G401 (cell line): ENCODE results near the gene NRG3. TPM values are rescaled to one million over a fixed set of nuclear protein-coding genes. Genes with fewer than 3 reads are reported as not detected.

Source experiments
- DNase-seq: peaks from one replicate; pipeline ENCODE4 v3.0.0-alpha.2; 2015; ENCODE audit warnings: low spot score
- in situ Hi-C: cut with HindIII; loops from 2 replicates; pipeline ENCODE4 v1.10.0; 2016; ENCODE audit warnings: low sequenced_read_pairs, mixed read lengths
- total RNA-seq: library from RNA; depleted of rRNA; stranded (reverse); fragments of >200 nt; shearing (Covaris generic); gene quantifications from 2 replicates; pipeline ENCODE4 v1.2.3, GENCODE V29; 2014

The NRG3 gene
- total RNA-seq, 1 experiment from 2014 or later = not detected

DNA sequence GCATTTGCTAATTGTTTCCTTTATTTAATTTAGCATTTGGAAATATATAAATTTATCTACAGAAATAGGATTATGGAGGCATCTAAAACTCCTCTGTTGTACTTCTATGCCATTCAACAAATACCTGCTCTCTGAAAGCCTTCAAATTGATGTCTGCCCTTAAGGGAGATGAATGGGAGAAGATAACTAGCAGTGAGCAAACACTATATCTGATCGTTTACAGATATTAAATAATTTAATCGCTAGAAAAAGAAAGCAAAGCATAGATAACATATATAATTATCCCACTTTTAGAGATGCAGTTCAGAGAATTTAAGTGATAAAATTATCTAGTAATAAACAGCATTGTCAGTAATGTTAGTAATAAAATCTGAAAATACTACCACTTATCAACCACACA, 524.9 kb downstream of the NRG3 start:
- in situ Hi-C loops = no loop called here
- DNase-seq = no peak

DNA sequence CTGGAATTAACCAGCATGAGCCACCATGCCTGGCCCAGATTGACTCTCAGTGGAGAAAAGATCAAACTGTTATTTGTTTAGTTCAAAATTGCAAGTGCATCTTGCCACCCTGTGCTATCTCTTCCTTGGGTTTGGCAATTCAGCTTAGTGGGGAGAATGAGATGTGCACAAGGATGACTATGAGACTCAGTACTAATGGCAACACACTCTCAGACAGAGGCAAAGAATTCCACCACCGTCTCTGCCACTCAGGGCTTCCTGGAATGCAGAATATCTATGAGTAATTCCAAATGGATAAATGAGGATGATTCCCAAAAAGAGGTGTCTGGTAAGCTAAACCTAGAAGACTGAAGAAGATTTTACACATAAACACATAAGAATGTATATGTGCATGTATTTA, 525.8 kb downstream of the NRG3 start:
- in situ Hi-C loops = no loop called here
- DNase-seq = no peak

DNA sequence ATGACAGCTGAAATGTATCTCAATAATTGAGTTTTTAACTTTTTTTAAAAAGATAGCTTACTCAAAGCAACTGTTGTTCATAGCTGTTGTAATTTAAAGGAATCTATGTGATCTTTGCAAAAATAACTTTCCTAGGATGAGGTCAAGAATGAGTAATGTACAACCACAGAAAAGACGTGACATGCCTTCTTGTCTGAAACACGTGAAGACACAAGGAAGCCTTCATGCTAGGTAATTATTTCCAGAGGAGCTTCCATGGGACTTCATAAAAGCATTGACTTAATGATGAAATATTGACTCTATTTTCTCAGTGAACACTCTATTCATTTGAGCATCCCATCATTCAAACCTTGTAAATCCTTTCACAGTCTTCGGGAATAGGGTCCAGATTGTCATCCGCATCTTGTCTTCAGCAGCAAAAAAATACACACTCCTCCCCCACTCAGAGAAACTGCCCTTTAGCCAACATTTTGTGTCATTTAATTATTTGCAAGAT, 528.0 kb downstream of the NRG3 start:
- in situ Hi-C loops = no loop called here
- DNase-seq = no peak

DNA sequence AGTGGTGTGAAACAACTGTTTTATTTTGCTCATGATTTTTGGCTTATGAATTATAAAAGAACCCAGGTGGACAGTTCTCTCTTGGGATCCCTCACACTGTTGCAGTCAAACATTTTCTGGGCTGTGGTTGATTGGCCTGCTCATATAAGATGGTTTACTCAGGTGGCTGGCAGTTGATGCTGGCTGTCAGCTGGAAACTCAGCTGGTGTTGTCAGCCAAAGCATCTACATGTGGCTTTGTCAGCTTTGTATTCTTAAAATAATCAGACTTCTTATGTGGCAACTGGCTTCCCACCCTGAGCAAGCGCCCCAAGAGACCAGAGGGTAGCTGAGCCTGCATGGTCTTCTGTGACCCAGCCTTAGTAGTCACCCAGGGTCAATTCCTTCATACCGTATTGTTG, 534.7 kb downstream of the NRG3 start:
- DNase-seq = no peak
- in situ Hi-C loops = no loop called here

DNA sequence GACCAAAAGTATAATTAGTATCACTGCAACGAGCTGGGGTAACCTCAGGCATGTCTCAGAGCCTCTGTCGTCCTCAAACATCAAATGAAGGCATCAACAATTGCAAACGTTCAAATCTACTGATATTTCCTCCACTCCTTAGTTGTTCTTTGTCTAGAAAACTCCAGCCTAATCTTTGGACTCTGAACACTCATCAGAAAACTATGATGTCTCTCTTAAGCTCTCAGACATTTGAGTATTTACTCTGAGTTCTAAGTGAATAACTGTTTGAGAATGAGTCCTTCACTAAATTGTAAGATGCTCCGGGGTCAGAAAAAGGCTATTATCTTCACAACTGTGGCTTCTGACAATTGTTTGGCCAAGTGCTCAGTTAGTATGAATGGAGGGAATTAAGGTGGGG, 536.4 kb downstream of the NRG3 start:
- in situ Hi-C loops = no loop called here
- DNase-seq = no peak

DNA sequence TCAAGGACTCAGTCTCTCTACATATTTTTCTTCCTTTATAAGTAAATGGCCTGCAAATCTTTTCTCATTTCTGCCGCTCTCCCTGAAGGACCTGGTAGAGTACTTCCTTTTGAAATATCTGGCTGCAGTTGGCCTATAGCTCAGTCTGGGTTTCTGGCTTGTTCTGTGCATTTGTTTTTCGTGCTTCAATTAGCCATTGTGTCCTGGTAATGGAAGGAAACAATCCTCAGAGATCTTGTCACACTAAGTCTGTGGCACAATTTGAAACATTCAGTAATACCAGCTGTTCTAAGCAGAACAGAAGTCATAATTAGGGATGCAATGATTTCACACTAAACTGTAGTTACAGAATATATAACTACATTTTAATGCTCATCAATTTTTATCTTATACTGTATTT, 545.0 kb downstream of the NRG3 start:
- in situ Hi-C loops = no loop called here
- peak; percentile 2 for DNase-seq

DNA sequence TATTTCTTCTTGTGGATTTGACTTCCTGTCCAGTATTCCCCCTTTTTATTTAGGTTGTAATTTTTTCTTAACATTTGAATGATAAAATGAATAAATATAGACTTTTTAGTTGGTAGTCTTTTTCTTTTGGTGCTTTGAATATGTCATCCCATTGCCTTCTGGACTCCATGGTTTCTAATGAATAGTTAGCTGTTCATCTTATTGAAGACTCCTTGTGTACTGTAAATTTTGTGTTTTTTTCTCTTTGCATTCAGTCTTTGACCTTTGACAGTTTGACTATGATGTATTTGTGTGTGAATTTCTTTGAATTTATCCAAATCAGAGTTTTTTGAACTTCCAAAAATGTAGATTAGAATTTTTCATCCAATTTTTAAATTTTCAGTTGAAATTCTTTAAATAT, 554.3 kb downstream of the NRG3 start:
- DNase-seq = no peak
- in situ Hi-C loops = no loop called here

DNA sequence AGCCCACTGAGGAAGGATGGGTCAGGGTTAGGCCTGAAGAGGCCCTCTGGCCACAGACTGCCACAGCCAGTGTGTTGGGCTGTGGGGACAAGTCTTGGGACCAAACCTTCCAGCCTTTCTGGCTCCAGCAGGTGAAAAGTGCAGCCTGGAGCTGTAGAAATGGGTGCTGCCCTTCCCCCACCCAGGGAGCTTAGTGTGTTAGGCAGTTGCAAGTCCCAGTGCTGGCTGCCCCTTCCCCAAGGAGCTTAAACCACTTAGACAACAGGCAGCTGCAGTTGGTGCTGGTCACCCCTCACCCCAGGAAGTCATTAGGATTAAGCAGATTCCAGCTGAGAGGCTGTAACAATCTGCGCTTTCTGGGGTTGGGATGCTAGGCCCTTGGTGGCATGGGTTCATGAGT, 563.3 kb downstream of the NRG3 start:
- in situ Hi-C loops = no loop called here
- DNase-seq = no peak

DNA sequence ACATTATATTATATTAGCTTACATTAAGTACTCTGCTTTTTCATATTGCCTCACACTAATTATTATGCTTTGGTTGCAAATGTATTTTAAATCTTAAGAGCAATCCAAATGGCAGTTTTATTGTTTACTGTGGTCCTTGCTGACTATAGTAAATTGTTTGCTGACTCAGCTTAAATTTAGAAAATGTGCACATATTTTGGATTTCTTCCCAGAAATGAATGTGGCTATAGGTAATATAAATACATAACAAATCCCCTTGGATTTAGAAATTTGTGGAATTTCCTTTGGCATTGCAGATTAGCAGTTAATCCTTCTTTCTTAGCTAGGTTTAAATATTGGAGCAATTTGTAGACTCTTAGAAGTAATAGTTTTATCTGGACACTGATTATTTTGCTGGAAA, 565.8 kb downstream of the NRG3 start:
- in situ Hi-C loops = no loop called here

DNA sequence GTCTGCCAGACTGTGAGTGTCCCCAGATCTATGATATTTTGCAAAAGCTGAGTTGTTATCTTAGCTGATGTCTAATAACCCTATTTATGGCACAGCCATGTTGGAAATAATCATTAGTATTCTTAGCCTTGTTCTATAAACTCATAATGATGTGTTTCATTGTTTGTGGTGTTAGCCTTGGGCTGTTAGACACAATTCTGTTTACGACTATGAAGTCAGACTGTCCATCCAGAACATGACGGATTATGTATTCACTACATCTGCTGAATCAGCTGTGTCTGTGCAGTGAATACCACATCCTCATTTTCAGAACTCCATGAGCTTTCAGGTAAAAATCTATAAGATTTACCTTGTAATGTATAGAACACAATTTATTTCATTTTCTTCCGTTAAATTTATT, 577.1 kb downstream of the NRG3 start:
- in situ Hi-C loops = no loop called here
- DNase-seq = no peak

More for the DNA sequence above, 565.8 kb downstream of the NRG3 start:
- no peak for DNase-seq

DNA sequence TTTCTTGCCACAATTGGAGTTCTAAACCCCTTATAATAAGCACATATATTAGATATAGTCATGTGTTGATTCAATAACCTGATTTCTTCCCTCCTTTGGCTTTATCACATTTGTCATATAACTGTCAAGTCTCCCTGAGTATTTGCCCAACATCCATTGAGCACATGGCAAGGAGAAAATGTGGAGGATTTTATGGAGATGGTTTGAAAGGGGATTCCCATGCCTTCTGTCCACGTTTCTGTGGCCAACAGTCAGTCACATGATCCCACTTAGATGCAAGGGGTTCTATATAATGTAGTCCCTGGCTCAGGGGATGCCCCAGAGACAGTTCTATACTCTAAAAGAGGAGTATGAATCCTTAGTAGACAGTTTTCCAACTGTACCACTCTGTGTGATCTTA, 577.7 kb downstream of the NRG3 start:
- in situ Hi-C loops = no loop called here
- DNase-seq = no peak

DNA sequence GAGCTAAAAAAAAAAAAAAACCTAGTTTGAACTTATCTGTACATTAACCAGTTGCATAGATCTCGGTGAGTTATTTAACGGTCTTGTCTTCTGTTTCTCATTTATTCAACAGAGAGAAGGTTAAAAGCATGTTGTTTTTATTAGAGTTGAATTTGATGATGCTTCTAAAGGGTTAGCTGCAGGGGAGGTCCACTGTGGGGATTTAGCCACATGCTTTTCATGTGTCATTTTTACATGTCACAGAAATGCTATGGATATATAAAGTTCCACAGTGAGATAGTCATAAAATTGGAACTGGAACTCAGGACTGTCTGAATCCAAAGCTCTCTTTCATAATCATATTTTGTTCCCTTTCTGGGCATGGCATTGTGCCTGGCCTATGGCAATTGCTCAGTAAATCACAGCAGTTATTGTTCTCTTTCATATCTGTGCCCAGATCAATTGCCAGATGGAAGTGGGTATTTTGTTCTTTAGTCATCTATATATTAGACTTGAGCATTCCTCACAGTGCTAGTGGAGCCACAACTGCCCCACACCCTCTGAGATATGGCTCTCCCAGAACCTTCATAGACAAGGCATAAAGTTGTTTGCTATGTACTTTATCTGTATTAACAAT, 578.8 kb downstream of the NRG3 start:
- DNase-seq = no peak
- in situ Hi-C loops = no loop called here

DNA sequence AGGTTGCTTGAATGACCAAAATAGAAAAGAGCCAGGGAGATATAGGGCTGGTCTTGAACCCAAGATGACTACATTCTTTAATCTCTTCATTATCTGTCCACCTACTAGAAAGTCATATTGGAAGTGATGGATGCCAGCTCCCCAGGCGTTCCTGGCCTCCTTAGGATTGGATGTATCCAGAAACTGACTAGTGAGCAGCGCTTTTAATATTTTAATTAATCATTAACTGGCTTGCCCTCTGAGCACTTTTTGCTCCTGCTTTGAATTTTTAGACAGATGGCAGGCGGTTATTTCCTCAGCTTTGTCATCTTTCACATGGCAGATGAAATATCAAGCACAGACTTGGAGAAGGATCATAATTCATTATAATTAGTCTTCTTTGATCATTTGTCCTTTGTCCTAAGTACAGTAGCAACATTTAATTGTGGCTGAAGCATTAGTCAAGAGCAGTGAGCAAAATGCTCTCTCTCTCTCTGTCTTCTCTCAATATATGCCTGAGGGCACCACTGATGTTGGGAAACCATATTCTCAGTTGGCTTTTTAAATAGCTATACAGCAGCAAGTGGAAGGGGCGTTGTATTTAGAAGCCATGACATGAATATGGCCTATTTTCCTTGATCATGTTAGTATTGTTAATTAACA, 588.0 kb downstream of the NRG3 start:
- no peak for DNase-seq
- in situ Hi-C loops = no loop called here

DNA sequence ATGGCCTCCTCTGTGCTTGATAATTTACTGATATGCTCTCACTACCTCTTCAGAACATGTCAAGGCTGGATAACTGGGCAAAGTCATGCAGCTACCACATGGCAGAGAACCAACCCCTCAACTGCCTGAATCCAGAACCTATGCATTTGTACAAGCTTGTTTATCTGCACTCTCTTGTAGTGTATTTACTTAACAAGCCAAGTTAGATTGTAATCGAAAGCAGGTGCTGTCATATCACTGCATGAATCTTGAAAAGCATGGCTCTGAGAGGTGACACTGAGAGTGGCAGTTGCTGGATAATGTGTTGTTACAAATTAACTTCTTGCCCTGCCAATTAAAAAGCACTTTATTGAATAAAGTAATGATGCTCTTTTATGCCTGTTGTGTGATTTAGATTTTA, 588.6 kb downstream of the NRG3 start:
- in situ Hi-C loops = no loop called here
- no peak for DNase-seq

DNA sequence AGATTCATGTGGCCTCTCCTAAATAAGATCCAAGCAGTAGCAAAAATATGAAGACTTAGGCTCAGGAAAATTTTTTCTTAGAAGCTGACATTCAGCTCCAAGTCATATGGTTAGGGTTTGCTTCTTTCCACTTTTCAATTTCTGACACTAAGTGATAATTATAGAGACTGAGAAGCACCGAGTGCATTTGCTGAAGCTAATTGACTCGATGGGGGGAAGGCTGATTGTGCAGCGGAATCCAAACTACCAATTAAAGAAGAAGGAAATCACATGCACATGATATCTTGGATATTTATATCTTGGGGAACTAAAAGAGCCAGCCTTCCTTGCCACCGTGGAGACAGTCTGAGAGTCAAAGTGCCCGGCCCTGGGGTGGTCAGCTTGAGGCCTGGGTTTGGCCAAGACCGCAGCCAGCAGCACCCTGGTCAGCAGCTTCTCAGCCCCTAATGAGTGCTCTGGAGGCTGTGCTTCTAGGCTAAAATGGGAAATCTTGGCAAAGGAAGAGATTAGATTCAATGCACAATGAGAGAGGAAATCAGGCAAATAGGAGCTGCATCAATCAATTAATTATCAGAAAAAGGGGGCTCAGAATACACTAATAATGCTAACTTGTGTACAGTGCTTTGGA, 589.3 kb downstream of the NRG3 start:
- DNase-seq = no peak
- in situ Hi-C loops = no loop called here

DNA sequence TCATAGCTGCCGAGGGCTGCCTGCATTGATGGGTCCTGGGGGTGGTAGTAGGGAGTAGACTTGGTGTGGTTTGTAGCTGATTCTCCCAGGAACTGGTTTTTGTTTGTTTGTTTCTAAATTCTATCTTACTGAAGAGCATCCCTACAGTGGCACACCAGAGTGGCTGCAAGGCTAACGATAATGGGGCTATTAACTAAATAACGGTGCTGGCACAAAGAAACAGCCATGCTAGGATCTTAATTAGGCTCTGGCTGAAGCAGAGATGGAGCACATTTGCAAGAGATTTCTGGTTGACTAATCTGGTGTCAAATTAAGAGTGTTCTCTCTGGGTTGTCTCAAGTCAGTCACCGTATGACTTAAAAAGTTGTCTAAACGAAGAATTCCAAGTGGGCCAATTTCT, 590.0 kb downstream of the NRG3 start:
- in situ Hi-C loops = no loop called here
- DNase-seq = no peak

DNA sequence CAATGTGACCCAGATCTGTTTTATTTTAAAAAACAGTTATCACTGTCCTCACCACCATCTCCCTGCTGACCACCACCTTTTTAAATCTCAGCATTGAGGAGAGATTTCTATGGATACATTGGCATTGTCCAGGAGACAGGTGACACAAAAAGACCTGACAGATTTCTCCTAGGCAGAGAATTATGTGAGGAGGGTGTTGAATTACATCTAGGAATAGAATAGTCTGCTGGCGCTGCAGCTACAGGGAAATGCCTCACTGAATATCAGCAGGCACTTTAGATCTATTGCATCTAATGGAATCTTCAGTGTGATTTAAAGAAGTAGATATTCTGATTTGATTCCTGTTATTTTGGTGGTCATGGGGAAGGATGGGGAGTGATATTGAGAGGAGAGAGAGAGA, 593.5 kb downstream of the NRG3 start:
- DNase-seq = no peak
- in situ Hi-C loops = no loop called here

DNA sequence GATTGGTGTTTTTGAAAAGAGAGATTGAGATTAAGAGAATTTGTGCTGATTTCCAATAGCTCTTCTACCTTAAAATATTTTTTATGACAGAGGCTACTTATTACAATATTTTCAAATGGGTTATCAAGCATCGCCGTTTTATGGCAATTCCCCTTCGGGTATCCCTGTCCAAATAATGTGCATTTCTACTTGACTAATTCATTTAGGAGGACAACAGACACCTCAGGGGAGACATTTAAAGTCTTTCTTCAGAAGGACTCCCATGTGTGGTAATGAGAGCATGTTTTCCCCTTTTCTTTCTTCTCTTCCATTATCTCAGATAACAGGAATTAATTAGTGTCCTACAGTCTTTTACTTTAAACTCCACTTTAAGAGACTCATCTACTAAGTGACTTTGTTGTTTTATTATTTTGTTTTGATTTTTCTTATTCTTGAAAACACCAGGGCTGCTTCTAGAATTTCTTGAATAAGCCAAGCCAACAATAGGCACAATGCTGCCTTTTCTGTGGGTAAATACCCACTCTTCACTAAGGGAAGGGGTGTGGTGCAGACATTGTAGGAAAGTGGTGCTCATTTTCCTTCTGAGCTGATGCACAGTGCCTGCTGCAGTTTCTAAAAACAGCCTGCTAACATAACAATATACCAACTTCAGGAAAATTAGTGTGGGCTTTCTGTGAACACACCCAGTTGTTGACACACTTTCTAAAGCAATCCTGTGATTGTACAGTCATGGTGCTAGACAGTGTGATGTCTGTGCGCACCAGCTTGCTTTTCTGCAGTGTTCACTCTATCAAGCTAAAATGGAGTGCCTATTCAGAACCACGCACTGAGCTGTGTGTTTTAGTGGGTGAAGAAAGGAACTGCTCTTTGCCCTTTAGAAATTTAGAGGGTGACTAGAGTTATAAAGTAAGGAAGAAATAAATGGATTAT, 597.7 kb downstream of the NRG3 start:
- in situ Hi-C loops = no loop called here
- no peak for DNase-seq

DNA sequence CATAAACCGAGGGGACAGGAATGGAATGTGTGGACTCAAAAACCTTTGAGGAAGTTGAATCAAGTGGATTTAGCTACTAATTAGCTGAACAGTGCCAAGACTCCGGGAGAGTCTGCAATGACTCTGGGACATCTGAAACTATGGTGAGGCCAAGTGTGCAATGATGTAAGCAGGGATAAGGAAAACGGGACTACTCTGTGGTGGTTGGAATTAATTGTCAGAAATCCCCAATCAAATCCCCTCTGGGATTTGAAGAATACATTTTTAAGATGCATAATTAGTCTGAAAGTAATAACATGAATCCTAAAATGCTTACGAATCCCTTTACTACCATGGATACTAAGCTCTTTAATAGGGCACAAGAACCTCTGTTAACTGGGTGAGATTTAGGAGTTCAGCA, 602.8 kb downstream of the NRG3 start:
- in situ Hi-C loops = no loop called here
- DNase-seq = no peak

DNA sequence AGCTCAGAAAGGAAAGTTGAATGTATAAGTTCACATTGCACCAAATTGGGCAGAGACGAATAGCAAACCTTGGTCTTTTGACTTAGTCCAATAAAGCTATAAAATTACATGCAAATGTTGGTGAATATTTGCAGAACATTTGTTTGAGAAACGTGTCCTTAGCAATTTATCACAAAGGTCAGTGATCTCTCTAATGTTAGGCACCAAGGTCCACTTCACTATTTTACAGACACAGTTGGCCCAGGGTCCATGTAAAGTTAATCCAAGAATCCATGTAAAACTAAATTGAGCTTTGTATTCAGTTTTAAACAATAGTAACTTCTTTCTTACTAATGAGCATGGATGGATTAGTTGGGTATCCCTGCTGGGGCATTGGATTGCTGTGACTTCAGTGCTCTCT, 617.7 kb downstream of the NRG3 start:
- no peak for DNase-seq
- in situ Hi-C loops = no loop called here
